ENCODE measurements around the gene ACKR3. TPM values are rescaled to one million over a fixed set of nuclear protein-coding genes. Genes with fewer than 3 reads are reported as not detected.

ACKR3 gene
- total RNA-seq, 1 donor from 2014 or later: 4.9 TPM

GRCh38 chr2:236568068-236568921 lies 1.3 kb upstream of the ACKR3 start:
- intact Hi-C loops (cut with micrococcal nuclease): loop anchor here (5.0 kb wide), 1 partner anchor 201 kb away; no protein-coding TSS in a partner anchor

GRCh38 chr2:236568922-236569572 lies 578 bp upstream of the ACKR3 start:
- intact Hi-C loops (cut with micrococcal nuclease): loop anchor here (1.0 to 5.0 kb wide), 6 partner anchors 23 to 226 kb away; no protein-coding TSS in a partner anchor

- intact Hi-C loops (cut with micrococcal nuclease): no loop called here
These were observed 650 bp downstream of the ACKR3 start for GRCh38 chr2:236570081-236570868.

GRCh38 chr2:236571145-236571544 lies 1.5 kb downstream of the ACKR3 start:
- intact Hi-C loops (cut with micrococcal nuclease): no loop called here

- intact Hi-C loops (cut with micrococcal nuclease): no loop called here
These were observed 2.9 kb downstream of the ACKR3 start for GRCh38 chr2:236572482-236572881.

GRCh38 chr2:236573066-236573929 lies 3.7 kb downstream of the ACKR3 start:
- intact Hi-C loops (cut with micrococcal nuclease): no loop called here

- intact Hi-C loops (cut with micrococcal nuclease): no loop called here
These were observed 4.4 kb downstream of the ACKR3 start for GRCh38 chr2:236574000-236574399.

GRCh38 chr2:236574424-236575145 lies 5.0 kb downstream of the ACKR3 start:
- intact Hi-C loops (cut with micrococcal nuclease): no loop called here

- intact Hi-C loops (cut with micrococcal nuclease): no loop called here
These were observed 5.9 kb downstream of the ACKR3 start for GRCh38 chr2:236575510-236575909.

- intact Hi-C loops (cut with micrococcal nuclease): no loop called here
These were observed 6.5 kb downstream of the ACKR3 start for GRCh38 chr2:236576087-236576486.

- intact Hi-C loops (cut with micrococcal nuclease): no loop called here
These were observed 7.3 kb downstream of the ACKR3 start for GRCh38 chr2:236576953-236577352.

- intact Hi-C loops (cut with micrococcal nuclease): no loop called here
These were observed 8.1 kb downstream of the ACKR3 start for GRCh38 chr2:236577481-236578410.

GRCh38 chr2:236578411-236578846 lies 8.8 kb downstream of the ACKR3 start:
- intact Hi-C loops (cut with micrococcal nuclease): no loop called here

- intact Hi-C loops (cut with micrococcal nuclease): no loop called here
These were observed 9.6 kb downstream of the ACKR3 start for GRCh38 chr2:236579048-236579745.

GRCh38 chr2:236579746-236580315 lies 10.2 kb downstream of the ACKR3 start:
- intact Hi-C loops (cut with micrococcal nuclease): no loop called here

- intact Hi-C loops (cut with micrococcal nuclease): no loop called here
These were observed 11.2 kb downstream of the ACKR3 start for GRCh38 chr2:236580746-236581355.

GRCh38 chr2:236581546-236581945 lies 11.9 kb downstream of the ACKR3 start:
- intact Hi-C loops (cut with micrococcal nuclease): no loop called here

GRCh38 chr2:236582968-236583367 lies 13.3 kb downstream of the ACKR3 start:
- intact Hi-C loops (cut with micrococcal nuclease): no loop called here
